GM21717 (cell line): ENCODE measurements around the gene PNP.
"Not testable (repeated sequence)": the region's sequence is repeated elsewhere in the genome, so short reads cannot be mapped to it uniquely, and the experiment has no call there.

ENCODE experiments used
- ATAC-seq: cut with Tn5 transposase; IDR thresholded peaks from one replicate; pipeline ENCODE4 v1.9.1; 2021; ENCODE audit warnings: mild to moderate bottlenecking, moderate library complexity; ENCODE audit not compliant: unreplicated experiment

The PNP gene

GRCh38 chr14:20469242-20469889 is at the start of gene PNP:
PNP (plus strand) TSS chr14:20469406; CDS start chr14:20469525, 119 bp downstream.
- peak; percentile 90 for ATAC-seq

- no peak for ATAC-seq
Observed at GRCh38 chr14:20419419-20419818, 49.8 kb upstream of the PNP start.

- no peak for ATAC-seq
Observed at GRCh38 chr14:20421267-20421666, 47.9 kb upstream of the PNP start.

- no peak for ATAC-seq
Observed at GRCh38 chr14:20422886-20423285, 46.3 kb upstream of the PNP start.

GRCh38 chr14:20424851-20425250 is 44.4 kb upstream of the PNP start:
- no peak for ATAC-seq

- peak; percentile 77 for ATAC-seq
Observed at GRCh38 chr14:20427231-20428009, 41.8 kb upstream of the PNP start.

- ATAC-seq = peak; percentile 31
Observed at GRCh38 chr14:20428010-20428365, 41.2 kb upstream of the PNP start.

- no peak for ATAC-seq
Observed at GRCh38 chr14:20428802-20429201, 40.4 kb upstream of the PNP start.

GRCh38 chr14:20429801-20430669 is 39.2 kb upstream of the PNP start:
- ATAC-seq = no peak

GRCh38 chr14:20434701-20435581 is 34.3 kb upstream of the PNP start:
- ATAC-seq = no peak

GRCh38 chr14:20435582-20436362 is 33.4 kb upstream of the PNP start, which contains the start of gene KLHL33:
KLHL33 (minus strand) TSS chr14:20436166; CDS start chr14:20435811, 355 bp downstream.
- ATAC-seq = no peak

GRCh38 chr14:20436363-20436755 is 32.8 kb upstream of the PNP start:
- no peak for ATAC-seq

- ATAC-seq = no peak
Observed at GRCh38 chr14:20438664-20439063, 30.5 kb upstream of the PNP start.

GRCh38 chr14:20440465-20440864 is 28.7 kb upstream of the PNP start:
- ATAC-seq = no peak

- ATAC-seq = no peak
Observed at GRCh38 chr14:20440882-20441281, 28.3 kb upstream of the PNP start.

- no peak for ATAC-seq
Observed at GRCh38 chr14:20441461-20441860, 27.7 kb upstream of the PNP start.

- ATAC-seq = not testable (repeated sequence)
Observed at GRCh38 chr14:20443650-20444049, 25.6 kb upstream of the PNP start.

- no peak for ATAC-seq
Observed at GRCh38 chr14:20446889-20447288, 22.3 kb upstream of the PNP start.

- ATAC-seq = not testable (repeated sequence)
Observed at GRCh38 chr14:20452831-20453230, 16.4 kb upstream of the PNP start.
